HCT116 (cell line): ENCODE results near the gene DNAJC16. TPM values are rescaled to one million over a fixed set of nuclear protein-coding genes. Genes with fewer than 3 reads are reported as not detected.

Source experiments
- ATAC-seq: fragments of 200-7000 bp; cut with Tn5 transposase; 2 replicates; pipeline ENCODE4 v1.9.1; 2020; ENCODE audit warnings: mild to moderate bottlenecking, moderate library complexity
- BruUV-seq: library from RNA; stranded (reverse); fragments of 400-500 nt; replicated peaks from 2 replicates; lab custom pipeline; 2021; lab: Mats Ljungman, UMichigan
- CTCF ChIA-PET: fragments of 300-600 bp; sonication (Branson Sonifier 250); formaldehyde crosslinking; loops from one replicate; lab custom pipeline; 2021; ENCODE audit warnings: antibody characterized with exemption; lab: Charles Lee
- POLR2A ChIA-PET: fragments of 300-600, 350-600 bp; sonication (Branson Sonifier 250); formaldehyde crosslinking; loops from one replicate; lab custom pipeline; 2021; ENCODE audit warnings: antibody characterized with exemption; lab: Charles Lee
- RAD21 ChIA-PET, 2 experiments: fragments of 300-600 bp; sonication (Branson Sonifier 250); formaldehyde crosslinking; loops; one replicate each; lab custom pipeline; 2023; ENCODE audit warnings: low total read pairs in 2 of 2; ENCODE audit not compliant: uncharacterized antibody in 2 of 2, unreplicated experiment in 2 of 2, low non-redundant PET in 1 of 2; lab: Charles Lee
- DNase-seq: peaks from one replicate; pipeline ENCODE4 v3.0.0-alpha.2; 2010; ENCODE audit warnings: low read depth, low spot score
- H2AFZ ChIP-seq: fragments of 200-600 bp; shearing (Covaris generic), sonication (generic); 2 replicates; pipeline ENCODE4 v1.6.1; 2017; ENCODE audit warnings: low read depth, mixed run types, mixed read lengths, antibody characterized with exemption, low read length; ENCODE audit not compliant: poor library complexity, severe bottlenecking
- H3K27ac ChIP-seq: 2 replicates; pipeline ENCODE4 v1.5.1; 2012; ENCODE audit warnings: low read depth, low read length
- H3K27me3 ChIP-seq: fragments of 200-600 bp; sonication (generic); 2 replicates; pipeline ENCODE4 v1.6.1; 2016; ENCODE audit warnings: mixed run types, low read length, mixed read lengths; ENCODE audit not compliant: insufficient read depth
- H3K36me3 ChIP-seq, 2 experiments: fragments of 200-500 bp in 1 of 2; fragments of 200-600 bp in 1 of 2; sonication (Bioruptor generic) in 1 of 2; sonication (generic) in 1 of 2; 2 replicates each; pipeline versions ENCODE4 v1.5.1 to v1.6.1; 2014 to 2016; ENCODE audit warnings: low read length in 2 of 2, inconsistent platforms in 1 of 2, mixed read lengths in 1 of 2, mixed run types in 1 of 2; ENCODE audit not compliant: insufficient read depth in 2 of 2, control insufficient read depth in 1 of 2
- H3K4me1 ChIP-seq, 2 experiments: fragments of 200-600 bp in 1 of 2; sonication (generic) in 1 of 2; 2 replicates each; pipeline versions ENCODE4 v1.5.1 to v1.6.1; 2012 to 2017; ENCODE audit warnings: low read length in 2 of 2, inconsistent platforms in 1 of 2, mild to moderate bottlenecking in 1 of 2, mixed read lengths in 1 of 2, mixed run types in 1 of 2, moderate library complexity in 1 of 2; ENCODE audit not compliant: insufficient read depth in 2 of 2, control insufficient read depth in 1 of 2
- H3K4me2 ChIP-seq: fragments of 200-600 bp; sonication (generic); 2 replicates; pipeline ENCODE4 v1.6.1; 2017; ENCODE audit warnings: mixed run types, low read length, mixed read lengths
- H3K4me3 ChIP-seq, 2 experiments: fragments of 200-600 bp in 1 of 2; sonication (generic) in 1 of 2; replicated peaks in 1 of 2; 2 replicates each; pipeline ENCODE4 v1.5.1; 2011 to 2016; ENCODE audit warnings: low read length in 2 of 2, control low read depth in 1 of 2, low read depth in 1 of 2, mild to moderate bottlenecking in 1 of 2, mixed read lengths in 1 of 2, mixed run types in 1 of 2
- H3K79me2 ChIP-seq: fragments of 200-600 bp; sonication (generic); 2 replicates; pipeline ENCODE4 v1.6.1; 2017; ENCODE audit warnings: mild to moderate bottlenecking, mixed run types, low read length, moderate library complexity, mixed read lengths; ENCODE audit not compliant: insufficient read depth
- H3K9ac ChIP-seq: fragments of 200-600 bp; sonication (generic); 2 replicates; pipeline ENCODE4 v1.6.1; 2016; ENCODE audit warnings: low read length, mixed read lengths
- H3K9me2 ChIP-seq: fragments of 200-600 bp; sonication (generic), shearing (Covaris generic); 2 replicates; pipeline ENCODE4 v1.6.1; 2017; ENCODE audit warnings: mixed run types, mild to moderate bottlenecking, moderate library complexity; ENCODE audit not compliant: insufficient read depth
- H3K9me3 ChIP-seq, 2 experiments: fragments of 200-500 bp in 1 of 2; fragments of 200-600 bp in 1 of 2; sonication (Bioruptor generic) in 1 of 2; sonication (generic) in 1 of 2; 2 replicates each; pipeline ENCODE4 v1.6.1; 2014 to 2017; ENCODE audit warnings: low read length in 2 of 2, mixed read lengths in 2 of 2, inconsistent platforms in 1 of 2, low read depth in 1 of 2, mild to moderate bottlenecking in 1 of 2, mixed run types in 1 of 2, moderate library complexity in 1 of 2; ENCODE audit not compliant: control insufficient read depth in 1 of 2, insufficient read depth in 1 of 2
- H4K20me1 ChIP-seq: fragments of 200-600 bp; sonication (generic), shearing (Covaris generic); 2 replicates; pipeline ENCODE4 v1.6.1; 2017; ENCODE audit warnings: mixed run types, mild to moderate bottlenecking, moderate library complexity; ENCODE audit not compliant: insufficient read depth
- CBX3 ChIP-seq: IDR thresholded peaks from 2 replicates; pipeline ENCODE4 v1.6.1; 2012; ENCODE audit warnings: low read depth
- CEBPB ChIP-seq: IDR thresholded peaks from 2 replicates; pipeline ENCODE4 v1.6.1; 2012; ENCODE audit warnings: low read depth
- EGR1 ChIP-seq: IDR thresholded peaks from 2 replicates; pipeline ENCODE4 v1.6.1; 2012; ENCODE audit warnings: low read depth
- FOSL1 ChIP-seq: IDR thresholded peaks from 2 replicates; pipeline ENCODE4 v1.6.1; 2012; ENCODE audit warnings: low read depth
- SIN3A ChIP-seq: IDR thresholded peaks from 2 replicates; pipeline ENCODE4 v1.6.1; 2012; ENCODE audit warnings: low read depth
- SP1 ChIP-seq: IDR thresholded peaks from 2 replicates; pipeline ENCODE4 v1.6.1; 2012; ENCODE audit warnings: low read depth
- SRF ChIP-seq: IDR thresholded peaks from 2 replicates; pipeline ENCODE4 v1.6.1; 2012; ENCODE audit warnings: low read depth
- intact Hi-C: fragments of 100-400 bp; cut with micrococcal nuclease; formaldehyde crosslinking; loops from 2 replicates; pipeline ENCODE4 v1.10.0; 2022
- total RNA-seq: library from RNA; stranded (reverse); gene quantifications from one replicate; pipeline ENCODE4 v1.2.1, GENCODE V29; 2021; ENCODE audit not compliant: unreplicated experiment
- TF ChIP-seq, protein P1 (sequence below): IDR thresholded peaks from 2 replicates; pipeline ENCODE4 v1.6.1; 2012

The DNAJC16 gene
- total RNA-seq, 1 experiment from 2014 or later, result 20.6 TPM

DNA sequence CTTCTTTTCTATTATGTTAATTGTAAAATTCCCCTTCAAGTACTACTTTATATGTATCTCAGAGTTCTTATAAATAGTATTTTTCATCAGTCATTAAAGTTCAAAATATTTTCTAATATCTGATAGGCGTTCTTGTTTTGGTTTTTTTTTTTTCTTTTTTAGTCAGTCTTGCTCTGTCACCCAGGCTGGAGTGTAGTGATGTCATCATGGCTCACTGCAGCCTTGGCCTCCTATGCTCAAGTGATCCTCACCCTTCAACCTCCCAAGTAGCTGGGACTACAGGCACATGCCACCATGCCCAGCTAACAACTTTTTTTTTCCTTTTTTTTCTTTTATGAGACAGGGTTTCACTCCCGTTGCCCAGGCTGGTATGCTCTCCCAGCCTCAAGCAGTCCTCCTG, 30.9 kb downstream of the DNAJC16 start:
- Histone ChIP-seq H3K9ac (no peak overlapping the region), H3K27ac (no peak overlapping the region), H4K20me1 (no peaks in the 10 kb centered on the region), H3K36me3 (peaks cover 14 to 18% of the 10 kb centered on the region in 2 experiments; a peak in 3 of 4 replicates), H3K4me3 (no peak overlapping the region), H3K79me2 (no peaks in the 10 kb centered on the region), H3K27me3 (no peaks in the 10 kb centered on the region), H2AFZ (no peak overlapping the region), H3K4me1 (no peaks in the 10 kb centered on the region), H3K4me2 (no peak overlapping the region), H3K9me3 (no peaks in the 10 kb centered on the region), H3K9me2 (no peaks in the 10 kb centered on the region)
- intact Hi-C loops, result no loop called here
- DNase-seq (no peak), ATAC-seq (no peak)
- no TSS peak for BruUV-seq
- TF ChIP-seq FOSL1, result no peak
- TF ChIP-seq SP1, result no peak
- TF ChIP-seq CEBPB, result no peak
- TF ChIP-seq SIN3A, result no peak
- TF ChIP-seq EGR1, result no peak
- TF ChIP-seq CBX3, result no peak
- TF ChIP-seq, protein P1, sequence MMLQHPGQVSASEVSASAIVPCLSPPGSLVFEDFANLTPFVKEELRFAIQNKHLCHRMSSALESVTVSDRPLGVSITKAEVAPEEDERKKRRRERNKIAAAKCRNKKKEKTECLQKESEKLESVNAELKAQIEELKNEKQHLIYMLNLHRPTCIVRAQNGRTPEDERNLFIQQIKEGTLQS, result no peak
- ChIA-PET CTCF (no interaction called here), RAD21 (no interaction called here), POLR2A (no interaction called here)

GRCh38 chr1:15558516-15558915, 31.9 kb downstream of the DNAJC16 start:
- Histone ChIP-seq H3K79me2 (no peaks in the 10 kb centered on the region), H3K36me3 (peaks cover 18 to 19% of the 10 kb centered on the region in 2 experiments; a peak in 3 of 4 replicates), H3K4me2 (no peak overlapping the region), H3K9me3 (no peaks in the 10 kb centered on the region), H3K27ac (no peak overlapping the region), H3K9ac (no peak overlapping the region), H3K9me2 (no peaks in the 10 kb centered on the region), H3K4me1 (no peaks in the 10 kb centered on the region), H2AFZ (no peak overlapping the region), H3K27me3 (no peaks in the 10 kb centered on the region), H3K4me3 (no peak overlapping the region), H4K20me1 (no peaks in the 10 kb centered on the region)
- ChIA-PET RAD21 (no interaction called here), POLR2A (no interaction called here), CTCF (no interaction called here)
- DNase-seq (no peak), ATAC-seq (no peak)
- TF ChIP-seq FOSL1 (no peak), CBX3 (no peak), SRF (no peak)
- no TSS peak for BruUV-seq
- intact Hi-C loops, result no loop called here
